Raji (cell line): Measurements from ENCODE around the gene RNU2-1.
"Not testable (repeated sequence)": the region's sequence is repeated elsewhere in the genome, so short reads cannot be mapped to it uniquely, and the experiment has no call there.

Experiments
- POLR2A ChIP-seq: IDR thresholded peaks from 2 replicates; pipeline ENCODE4 v1.6.1; 2011; ENCODE audit warnings: low read depth, low read length, control low read depth; ENCODE audit not compliant: insufficient read depth

The RNU2-1 gene

DNA sequence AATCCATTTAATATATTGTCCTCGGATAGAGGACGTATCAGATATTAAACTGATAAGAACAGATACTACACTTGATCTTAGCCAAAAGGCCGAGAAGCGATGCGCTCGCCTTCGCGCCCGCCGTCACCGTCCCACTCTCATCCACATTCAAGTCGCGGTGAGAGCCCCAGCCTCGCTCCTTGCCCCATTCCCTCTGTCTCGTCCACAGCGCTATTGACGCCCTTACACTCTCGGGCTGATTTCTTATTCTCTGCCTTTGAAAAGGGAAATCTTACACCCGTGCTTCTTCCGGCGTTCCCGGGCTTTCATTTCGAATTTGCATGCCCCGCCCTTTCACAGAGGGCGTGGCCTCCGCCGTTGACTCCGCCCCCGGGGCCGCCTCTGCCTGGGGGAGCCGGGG lies at the start of gene RNU2-1:
Gene RNU2-1, minus strand, starts transcription at position 101 of the 400 bp plus-strand sequence.
- TF ChIP-seq POLR2A, result not testable (repeated sequence)

DNA sequence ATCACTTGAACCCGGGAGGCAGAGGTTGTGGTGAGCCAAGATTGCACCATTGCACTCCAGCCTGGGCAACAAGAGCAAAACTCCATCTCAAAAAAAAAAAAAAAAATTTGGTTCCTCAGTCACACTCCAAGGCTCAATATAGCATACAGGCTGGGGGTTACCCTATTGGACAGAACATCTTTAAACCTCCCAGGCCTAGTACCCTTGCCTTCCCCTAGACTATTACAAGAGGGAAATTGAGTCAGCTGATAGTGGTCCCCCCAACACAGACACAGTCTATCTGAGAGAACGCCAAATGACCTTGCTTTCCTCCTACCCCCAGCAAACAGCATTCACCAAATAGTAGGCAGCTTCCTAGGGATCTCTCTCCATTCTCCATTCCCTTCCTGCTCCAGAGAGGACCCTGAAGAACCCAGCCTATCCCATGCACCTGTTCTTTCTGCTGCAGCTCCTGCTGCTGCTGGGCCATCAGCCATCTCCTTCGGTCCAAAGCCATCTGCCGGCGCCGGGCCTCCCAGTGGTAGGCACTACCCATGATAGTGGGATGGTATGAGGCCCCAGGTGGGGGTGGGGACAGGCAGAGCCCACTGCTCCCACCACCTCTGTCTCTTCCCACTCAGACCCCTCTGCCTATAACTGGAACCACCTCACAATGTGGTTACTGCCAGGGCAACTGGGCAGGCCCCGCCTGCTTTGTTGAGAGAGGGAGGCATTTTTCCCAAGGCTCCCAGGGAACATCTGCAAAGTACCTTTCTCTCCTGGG lies 5.6 kb downstream of the RNU2-1 start, which contains the start of gene CCDC200:
Gene CCDC200, minus strand, starts transcription at position 604 of the 763 bp plus-strand sequence. Its CDS starts 69 bp downstream, at position 535.
- not testable (repeated sequence) for TF ChIP-seq POLR2A

DNA sequence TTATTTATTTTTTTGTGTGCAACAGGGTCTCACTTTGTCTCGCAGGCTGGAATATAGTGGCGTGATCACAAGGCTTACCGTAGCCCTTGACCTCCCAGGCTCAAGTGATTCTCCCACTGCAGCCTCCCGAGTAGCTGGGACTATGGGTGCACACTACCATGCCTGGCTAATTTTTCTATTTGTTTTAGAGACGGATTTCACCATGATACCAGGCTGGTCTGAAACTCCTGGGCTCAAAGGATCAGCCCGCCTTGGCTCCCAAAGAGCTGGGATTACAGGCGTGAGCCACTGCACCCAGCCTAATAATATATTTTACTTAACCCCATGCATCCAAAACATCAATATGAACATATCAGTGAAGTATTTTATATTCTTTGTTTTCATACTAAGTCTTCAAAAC lies 7.4 kb downstream of the RNU2-1 start:
- TF ChIP-seq POLR2A, result no peak

DNA sequence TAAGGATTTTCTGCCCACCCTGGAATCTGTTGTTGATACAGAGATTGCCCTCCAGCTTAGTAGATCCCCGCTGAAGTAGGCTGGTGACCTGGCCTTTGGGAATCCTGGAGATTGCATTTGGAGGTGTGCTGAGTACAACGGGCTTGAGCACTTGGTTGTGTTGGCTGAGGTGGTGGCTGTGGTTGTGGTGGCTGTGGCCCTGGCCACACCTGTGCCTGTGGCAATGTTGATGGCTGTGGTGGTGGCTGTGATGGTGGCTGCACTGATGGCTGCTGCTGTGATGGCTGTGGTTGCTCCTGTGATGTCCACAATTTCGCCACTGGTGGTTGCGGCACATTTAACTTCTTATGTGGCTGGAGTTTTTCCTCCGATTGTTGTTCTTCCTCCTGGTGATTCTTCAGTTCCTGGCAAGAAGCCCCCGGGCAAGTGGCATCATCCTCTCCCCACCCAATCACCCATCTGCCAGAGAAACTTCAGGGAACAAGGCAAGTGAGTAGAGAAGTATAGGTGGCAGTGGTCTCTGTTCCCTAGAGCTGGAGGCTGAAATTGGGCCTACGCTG lies 9.6 kb downstream of the RNU2-1 start:
- no peak for TF ChIP-seq POLR2A

DNA sequence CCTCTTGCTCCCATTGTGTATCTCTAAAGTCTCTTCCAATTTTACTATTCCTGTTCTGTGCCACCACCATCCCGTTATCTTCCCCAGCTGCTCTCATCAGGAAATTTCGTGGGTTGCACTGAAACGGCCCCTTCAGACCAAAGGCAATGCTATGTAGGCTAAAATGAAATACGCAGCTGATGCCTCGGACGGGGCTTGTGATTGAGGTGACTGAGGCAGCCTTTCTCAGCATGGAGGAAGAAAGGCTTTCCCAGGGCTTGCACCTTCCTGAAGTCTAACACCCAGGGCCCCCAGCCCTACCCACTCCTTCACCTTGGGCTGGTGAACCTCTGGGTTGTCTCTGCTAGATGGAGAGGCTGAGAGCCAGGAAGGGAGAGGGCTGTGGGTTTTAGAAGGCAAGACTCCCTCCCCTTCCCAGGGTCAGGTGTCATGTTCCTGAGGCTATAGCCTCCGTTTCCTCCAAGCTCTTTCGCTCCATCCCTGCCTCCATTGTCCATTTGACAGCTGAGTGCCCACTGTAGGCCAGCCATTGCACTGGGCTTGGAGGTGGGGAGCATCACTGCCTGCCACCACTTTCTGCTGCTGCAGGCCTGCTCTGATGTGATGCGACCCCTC lies 13.2 kb downstream of the RNU2-1 start:
- no peak for TF ChIP-seq POLR2A

DNA sequence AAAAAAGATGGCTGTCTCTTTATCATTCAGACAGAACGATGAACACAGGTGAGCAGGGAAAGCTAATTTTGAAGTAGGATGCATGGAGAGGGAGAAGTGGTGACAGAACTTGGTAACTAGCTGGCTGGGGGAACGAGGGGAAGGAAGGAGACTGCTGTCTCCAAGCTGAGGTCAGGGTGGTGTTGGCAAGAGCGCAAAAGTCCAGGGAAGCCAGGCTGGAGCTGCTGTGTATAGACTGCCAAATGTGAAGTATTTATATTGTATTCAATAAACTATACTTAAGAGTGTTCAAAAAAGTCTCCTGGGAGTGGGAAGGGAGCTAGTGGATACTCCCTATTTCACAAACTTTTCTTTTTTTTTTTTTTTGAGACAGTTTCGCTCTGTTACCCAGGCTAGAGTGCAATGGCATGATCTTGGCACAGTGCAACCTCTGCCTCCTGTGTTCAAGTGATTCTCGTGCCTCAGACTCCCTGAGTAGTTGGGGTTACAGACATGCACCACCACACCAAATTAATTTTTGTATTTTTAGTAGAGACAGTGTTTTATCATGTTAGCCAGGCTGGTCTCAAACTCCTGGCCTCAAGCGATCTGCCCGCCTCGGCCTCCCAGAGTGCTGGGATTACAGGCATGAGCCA lies 13.9 kb downstream of the RNU2-1 start:
- TF ChIP-seq POLR2A, result no peak

DNA sequence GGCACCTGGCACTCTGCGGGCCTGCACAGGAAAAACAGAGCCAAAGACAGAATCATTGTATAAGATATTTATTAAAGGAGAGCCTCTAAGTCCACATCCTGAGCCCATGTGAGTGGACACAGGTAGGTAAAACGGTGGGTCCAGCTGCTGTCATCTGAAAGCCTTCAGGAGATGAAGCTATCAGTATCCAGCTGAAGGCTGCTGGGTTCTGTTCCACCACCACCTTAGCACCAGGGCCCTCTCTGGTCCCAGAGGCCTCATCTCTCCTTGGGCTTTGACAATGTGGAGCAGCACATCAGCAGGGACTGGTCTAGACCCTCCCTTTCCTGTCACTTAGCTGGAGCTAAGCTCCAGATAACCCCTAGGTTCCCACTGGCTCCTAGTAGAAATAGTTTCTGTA lies 14.8 kb downstream of the RNU2-1 start:
- no peak for TF ChIP-seq POLR2A

DNA sequence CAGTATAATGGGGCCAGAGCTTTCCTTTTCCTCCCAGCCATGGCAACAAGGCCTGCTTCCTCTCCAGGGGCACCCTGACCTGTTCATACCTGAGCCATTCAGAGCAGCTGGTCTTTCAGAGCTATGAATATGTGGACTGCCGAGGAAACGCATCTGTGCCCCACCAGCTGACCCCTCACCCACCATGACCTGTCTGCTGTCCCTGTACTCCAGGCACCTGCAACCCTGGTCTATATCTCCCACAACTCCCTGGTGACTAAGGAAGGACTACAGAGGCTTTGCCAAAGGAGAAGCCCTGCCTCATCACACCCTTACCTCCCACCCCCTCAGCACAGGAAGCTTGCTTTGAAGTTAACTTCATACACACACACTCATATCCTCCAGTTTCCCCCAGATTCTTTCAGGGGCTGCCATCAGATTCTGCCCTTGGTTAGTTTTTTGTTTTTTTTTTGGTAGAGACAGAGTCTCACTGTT lies 16.1 kb downstream of the RNU2-1 start:
- no peak for TF ChIP-seq POLR2A

DNA sequence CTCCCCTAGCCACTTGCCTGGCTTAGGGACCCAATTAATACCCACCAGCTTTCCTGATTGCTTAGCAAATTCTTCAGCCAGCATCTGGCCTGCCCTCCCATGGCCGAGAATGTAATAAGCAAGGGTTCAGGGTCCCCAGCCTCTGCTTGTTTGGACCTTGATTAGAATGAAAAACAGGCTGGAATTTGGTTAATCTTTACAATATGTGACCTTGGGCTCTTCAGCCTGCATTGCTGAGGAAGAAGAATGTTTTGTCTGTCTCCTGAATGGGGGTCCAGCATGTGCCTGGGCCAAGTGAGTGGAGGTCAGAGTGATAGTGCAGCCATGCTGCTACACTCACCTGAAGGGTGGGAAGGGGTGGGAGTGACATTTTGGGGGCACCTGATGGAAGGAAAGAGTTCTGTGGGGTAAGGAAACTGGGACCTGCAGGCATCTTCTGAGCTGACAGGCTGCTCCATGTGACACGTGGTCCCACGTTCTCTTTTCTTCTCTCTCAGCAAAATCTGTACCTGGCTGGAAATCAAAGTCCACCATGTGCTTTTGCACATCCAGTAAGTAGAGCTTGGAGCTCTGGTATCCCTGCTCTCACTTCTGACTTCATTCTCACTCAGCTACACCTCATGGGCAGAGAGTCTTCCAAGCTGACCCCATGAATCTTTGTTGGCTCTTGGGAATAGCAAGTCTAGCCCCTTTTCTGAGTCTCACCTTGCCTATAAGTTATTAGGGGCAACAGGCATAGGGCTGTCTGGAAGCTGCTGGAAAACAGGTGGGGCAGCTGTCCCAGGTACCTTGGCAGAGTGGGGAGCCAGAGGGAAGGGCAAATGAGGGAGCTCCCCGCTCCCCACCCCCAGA lies 16.8 kb downstream of the RNU2-1 start:
- no peak for TF ChIP-seq POLR2A

DNA sequence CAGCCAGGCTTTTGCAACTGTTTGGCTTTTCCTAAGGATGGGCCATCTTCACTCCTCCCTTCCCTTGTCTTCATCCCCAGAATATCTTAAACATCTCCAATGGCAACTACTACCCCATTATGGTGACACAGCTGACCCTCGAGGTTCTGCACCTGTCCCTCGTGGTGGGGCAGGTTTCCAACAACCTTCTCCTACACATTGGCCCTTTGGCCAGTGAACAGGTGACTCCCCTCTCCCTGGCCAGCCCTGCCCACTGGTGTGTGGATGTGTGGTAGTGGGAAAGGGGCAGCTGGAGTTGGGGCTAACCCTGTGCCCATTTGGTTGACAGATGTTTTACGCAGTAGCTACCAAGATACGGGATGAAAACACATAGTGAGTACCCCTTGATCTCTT lies 17.4 kb downstream of the RNU2-1 start:
- no peak for TF ChIP-seq POLR2A

DNA sequence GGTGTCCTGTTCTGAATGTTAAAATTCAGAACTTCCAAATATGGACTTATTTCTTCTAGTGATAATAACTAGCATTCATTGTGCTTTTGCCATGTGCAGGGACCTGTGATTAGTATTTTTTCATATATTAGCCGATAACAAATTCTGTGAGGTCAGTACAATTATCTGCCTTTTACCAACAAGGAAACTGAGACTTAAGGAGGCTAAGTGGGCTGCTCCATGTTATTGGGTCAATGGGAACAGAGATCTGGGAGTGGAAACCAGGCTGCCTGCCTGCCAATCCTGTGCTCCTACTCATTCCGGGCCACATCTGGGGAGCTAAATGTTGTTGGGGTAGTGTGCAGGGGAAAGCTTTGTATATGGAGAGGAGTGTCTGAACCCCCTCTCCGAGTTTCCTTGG lies 18.4 kb downstream of the RNU2-1 start:
- no peak for TF ChIP-seq POLR2A

DNA sequence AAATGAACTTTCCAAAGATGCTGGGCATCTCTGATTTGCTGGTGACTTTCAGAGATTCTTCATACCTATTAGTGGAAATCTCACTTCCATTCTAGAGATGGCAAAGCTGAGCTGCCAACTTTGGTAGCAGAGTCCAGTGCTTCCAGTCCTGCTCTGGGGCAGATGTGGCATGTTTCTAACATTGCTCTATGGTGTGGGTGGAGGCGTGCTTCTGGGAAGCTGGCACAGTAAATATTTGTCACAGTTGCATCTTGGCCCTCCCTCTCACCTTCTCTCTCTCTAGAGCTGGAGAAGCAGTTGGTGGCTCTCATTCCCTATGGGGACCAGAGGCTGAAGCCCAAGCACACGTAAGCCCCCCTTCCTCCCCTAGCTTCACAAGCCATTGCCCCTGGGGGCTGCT lies 20.2 kb downstream of the RNU2-1 start:
- TF ChIP-seq POLR2A, result no peak

DNA sequence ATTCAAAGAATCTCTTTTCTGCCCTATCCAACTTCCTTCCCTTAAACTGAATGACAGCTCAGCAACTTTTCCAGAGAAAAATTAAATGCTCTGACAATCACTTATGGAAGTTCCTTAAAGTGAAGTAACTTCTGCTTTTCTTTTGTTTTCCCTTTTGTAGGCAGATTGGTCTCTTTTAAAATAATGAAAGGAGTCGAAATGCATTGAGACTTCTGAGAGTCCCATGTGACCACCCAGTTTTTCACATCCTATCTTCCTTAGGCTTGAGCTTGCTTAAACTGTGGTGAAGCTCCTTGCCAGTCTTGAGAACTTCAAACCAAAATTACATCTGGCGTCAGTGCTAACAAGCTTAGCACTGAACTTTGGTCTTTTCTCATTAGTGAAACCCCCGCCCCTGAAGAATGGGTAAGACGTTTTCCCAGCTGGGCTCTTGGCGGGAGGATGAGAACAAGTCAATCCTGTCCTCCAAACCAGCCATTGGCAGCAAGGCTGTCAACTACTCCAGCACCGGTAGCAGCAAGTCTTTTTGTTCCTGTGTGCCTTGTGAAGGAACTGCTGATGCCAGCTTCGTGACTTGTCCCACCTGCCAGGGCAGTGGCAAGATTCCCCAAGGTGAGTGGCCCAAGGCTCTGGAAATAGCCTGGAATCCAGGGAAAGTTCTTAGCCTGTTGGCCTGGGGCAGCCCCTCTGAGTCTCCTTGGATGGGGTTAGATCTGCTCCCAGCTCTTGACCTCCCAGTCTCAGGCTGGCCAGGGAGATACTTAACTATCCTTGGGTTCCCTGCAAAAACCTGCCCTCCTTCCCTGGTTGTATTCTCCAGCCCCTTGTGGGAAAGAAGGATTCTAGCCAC lies 20.9 kb downstream of the RNU2-1 start:
- TF ChIP-seq POLR2A, result no peak

DNA sequence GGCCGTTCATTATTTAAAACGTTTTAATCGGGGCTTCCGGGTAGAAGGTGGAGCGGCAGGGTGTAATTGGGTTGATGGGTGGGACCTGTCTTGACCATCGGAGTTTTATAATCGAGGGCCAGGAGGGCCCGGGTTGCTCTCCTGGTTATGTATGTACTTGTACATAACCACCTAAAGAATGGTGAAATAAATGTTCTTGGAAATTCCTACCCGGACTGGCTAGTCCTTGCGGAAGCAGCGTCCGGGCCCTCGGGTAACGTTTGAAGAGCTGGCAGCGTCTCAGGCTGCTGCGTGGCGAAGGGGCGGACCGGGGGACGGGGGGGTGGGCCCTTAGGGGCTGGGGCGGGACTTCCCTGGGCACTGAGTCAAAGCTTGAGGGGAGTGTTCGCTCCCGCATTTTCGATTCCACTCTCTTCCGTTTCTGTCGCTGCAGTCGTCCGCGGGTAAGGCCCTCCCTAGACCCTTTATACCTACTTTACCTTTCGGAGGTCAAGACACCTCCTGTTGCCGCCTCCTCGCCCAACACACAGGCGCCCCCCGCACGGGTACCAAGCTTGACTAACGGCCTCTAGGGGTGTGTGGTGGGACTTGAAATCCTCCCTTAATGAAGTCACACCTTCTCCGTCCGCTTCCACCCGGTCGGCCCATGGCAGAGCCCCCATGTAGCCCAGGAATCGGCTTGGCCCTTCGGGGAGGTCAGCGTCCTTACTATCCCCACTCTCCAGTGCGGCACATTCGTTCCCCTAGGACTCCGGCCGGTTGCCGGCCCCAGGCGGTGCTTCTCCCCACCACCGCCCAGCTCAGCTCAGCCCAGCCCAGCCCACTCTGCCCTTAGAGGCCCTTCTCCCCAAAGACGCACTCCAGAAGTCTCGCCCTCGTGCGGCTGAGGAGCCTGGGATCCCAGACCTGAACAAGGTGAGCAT lies 22.0 kb downstream of the RNU2-1 start, which contains the start of gene TMEM106A:
Gene TMEM106A, plus strand, starts transcription at position 396 of the 923 bp plus-strand sequence. CDS start 1,167 bp downstream, outside the sequence.
- TF ChIP-seq POLR2A, result peak; percentile 85
